WTC11 (cell line): Measurements from ENCODE around the gene MYOF. TPM values are rescaled to one million over a fixed set of nuclear protein-coding genes. Genes with fewer than 3 reads are reported as not detected.

Experiments
- ATAC-seq: fragments of 200-7000 bp; cut with Tn5 transposase; 2 replicates; pipeline ENCODE4 v1.10.0; 2021; ENCODE audit warnings: mild to moderate bottlenecking, moderate library complexity
- CTCF ChIA-PET: fragments of 300-600 bp; sonication (Branson Sonifier 250); formaldehyde crosslinking; loops from one replicate; lab custom pipeline; 2021; ENCODE audit warnings: antibody characterized with exemption; lab: Charles Lee
- POLR2A ChIA-PET: fragments of 350-600 bp; sonication (Branson Sonifier 250); formaldehyde crosslinking; loops from one replicate; lab custom pipeline; 2021; ENCODE audit warnings: antibody characterized with exemption; lab: Charles Lee
- DNase-seq: peaks from one replicate; pipeline ENCODE4 v3.0.0; 2021; ENCODE audit warnings: low spot score
- H3K27ac Mint-ChIP-seq: 2 replicates; pipeline ENCODE4 v1.8.0; 2021; ENCODE audit warnings: mixed read lengths
- H3K27me3 Mint-ChIP-seq: 2 replicates; pipeline ENCODE4 v1.8.0; 2021; ENCODE audit warnings: low read depth, mild to moderate bottlenecking, moderate library complexity, mixed read lengths
- H3K36me3 Mint-ChIP-seq: 2 replicates; pipeline ENCODE4 v1.8.0; 2021; ENCODE audit warnings: mixed read lengths
- H3K4me1 Mint-ChIP-seq: 2 replicates; pipeline ENCODE4 v1.8.0; 2022; ENCODE audit warnings: mixed read lengths
- H3K4me3 Mint-ChIP-seq: 2 replicates; pipeline ENCODE4 v1.8.0; 2021; ENCODE audit warnings: mild to moderate bottlenecking, moderate library complexity, mixed read lengths
- H3K9me3 Mint-ChIP-seq: 2 replicates; pipeline ENCODE4 v1.8.0; 2021; ENCODE audit warnings: mixed read lengths
- ATF3 ChIP-seq: sonication (generic); formaldehyde crosslinking; conservative IDR thresholded peaks from 2 replicates; pipeline ENCODE4 v1.8.1; 2022; ENCODE audit warnings: mild to moderate bottlenecking, missing genetic modification reagents
- ATF6 ChIP-seq: sonication (generic); formaldehyde crosslinking; IDR thresholded peaks from 2 replicates; pipeline ENCODE4 v1.8.1; 2023; ENCODE audit warnings: mild to moderate bottlenecking, missing genetic modification reagents
- FOXP1 ChIP-seq: sonication (generic); formaldehyde crosslinking; IDR thresholded peaks from 2 replicates; pipeline ENCODE4 v1.8.0; 2022; ENCODE audit warnings: missing genetic modification reagents, mild to moderate bottlenecking, moderate library complexity, borderline replicate concordance
- GTF2I ChIP-seq: fragments of 250-450 bp; sonication (Bioruptor Pico); conservative IDR thresholded peaks from 2 replicates; pipeline ENCODE4 v1.4.0; 2021; ENCODE audit warnings: mild to moderate bottlenecking
- IRF1 ChIP-seq: sonication (generic); formaldehyde crosslinking; IDR thresholded peaks from 2 replicates; pipeline ENCODE4 v1.8.0; 2023; ENCODE audit warnings: missing genetic modification reagents
- JAZF1 ChIP-seq: fragments of 250-450 bp; sonication (Bioruptor Pico); IDR thresholded peaks from 2 replicates; pipeline ENCODE4 v1.9.0; 2021; ENCODE audit warnings: moderate library complexity, mild to moderate bottlenecking, inconsistent platforms
- JUN ChIP-seq: sonication (generic); formaldehyde crosslinking; IDR thresholded peaks from 2 replicates; pipeline ENCODE4 v1.8.0; 2023; ENCODE audit warnings: mild to moderate bottlenecking, missing genetic modification reagents
- MAX ChIP-seq: sonication (generic); formaldehyde crosslinking; IDR thresholded peaks from 2 replicates; pipeline ENCODE4 v1.8.0; 2022; ENCODE audit warnings: mild to moderate bottlenecking, missing genetic modification reagents
- MLX ChIP-seq: sonication (generic); formaldehyde crosslinking; IDR thresholded peaks from 2 replicates; pipeline ENCODE4 v1.8.1; 2023; ENCODE audit warnings: mild to moderate bottlenecking, missing genetic modification reagents, moderate library complexity
- NFE2L1 ChIP-seq: sonication (generic); formaldehyde crosslinking; IDR thresholded peaks from 2 replicates; pipeline ENCODE4 v1.8.1; 2023; ENCODE audit warnings: missing genetic modification reagents
- NR3C1 ChIP-seq: sonication (generic); formaldehyde crosslinking; conservative IDR thresholded peaks from 2 replicates; pipeline ENCODE4 v1.8.1; 2023; ENCODE audit warnings: low read depth, mild to moderate bottlenecking, missing genetic modification reagents
- SMAD3 ChIP-seq: sonication (generic); formaldehyde crosslinking; IDR thresholded peaks from 2 replicates; pipeline ENCODE4 v1.8.0; 2022; ENCODE audit warnings: missing genetic modification reagents, mild to moderate bottlenecking, borderline replicate concordance
- SMAD4 ChIP-seq: sonication (generic); formaldehyde crosslinking; IDR thresholded peaks from 2 replicates; pipeline ENCODE4 v1.8.0; 2022; ENCODE audit warnings: mild to moderate bottlenecking, missing genetic modification reagents
- TEAD4 ChIP-seq: sonication (generic); formaldehyde crosslinking; IDR thresholded peaks from 2 replicates; pipeline ENCODE4 v1.8.0; 2022; ENCODE audit warnings: mild to moderate bottlenecking, missing genetic modification reagents
- USF1 ChIP-seq: sonication (generic); formaldehyde crosslinking; IDR thresholded peaks from 2 replicates; pipeline ENCODE4 v1.8.0; 2022; ENCODE audit warnings: mild to moderate bottlenecking, missing genetic modification reagents
- ZMAT4 ChIP-seq: fragments of 250-450 bp; sonication (Bioruptor Pico); IDR thresholded peaks from 2 replicates; pipeline ENCODE4 v1.9.0; 2021; ENCODE audit warnings: mild to moderate bottlenecking
- ZNF281 ChIP-seq: sonication (generic); formaldehyde crosslinking; IDR thresholded peaks from 2 replicates; pipeline ENCODE4 v1.8.0; 2023; ENCODE audit warnings: mild to moderate bottlenecking, missing genetic modification reagents
- ZNF416 ChIP-seq: fragments of 250-450 bp; sonication (Bioruptor Pico); IDR thresholded peaks from 2 replicates; pipeline ENCODE4 v1.9.0; 2021; ENCODE audit warnings: mild to moderate bottlenecking, inconsistent platforms
- ZNF423 ChIP-seq: fragments of 250-450 bp; sonication (Bioruptor Pico); IDR thresholded peaks from 2 replicates; pipeline ENCODE4 v2.1.2; 2022; ENCODE audit warnings: mild to moderate bottlenecking, moderate library complexity
- total RNA-seq: library from RNA; stranded (reverse); gene quantifications from 3 replicates; pipeline ENCODE4 v1.2.3, GENCODE V29; 2021

MYOF gene
- total RNA-seq, 1 experiment from 2014 or later: 1.8 TPM

- TF ChIP-seq TEAD4 (CRISPR knock-in tag) (no peak), ATF6 (no peak), FOXP1 (no peak), MAX (CRISPR knock-in tag) (no peak), MLX (CRISPR knock-in tag) (no peak), ATF3 (CRISPR knock-in tag) (no peak), SMAD3 (no peak), ZMAT4 (no peak), ZNF281 (CRISPR knock-in tag) (no peak), SMAD4 (CRISPR knock-in tag) (no peak), JUN (CRISPR knock-in tag) (no peak), NR3C1 (CRISPR knock-in tag) (no peak), ZNF416 (no peak), NFE2L1 (no peak), GTF2I (CRISPR knock-in tag) (no peak), ZNF423 (CRISPR knock-in tag) (no peak), USF1 (CRISPR knock-in tag) (no peak), JAZF1 (CRISPR knock-in tag) (no peak), IRF1 (CRISPR knock-in tag) (no peak)
- POLR2A ChIA-PET: no interaction called here
- no peaks in the 10 kb centered on the region; the same call in 1 of the 2 replicates for H3K27me3 Mint-ChIP-seq
- H3K4me3 Mint-ChIP-seq: no peak overlapping the region
- DNase-seq: no peak
- CTCF ChIA-PET: interaction anchor here (1.3 to 2.1 kb wide), 2 partner anchors 36 to 69 kb away, joined by 6 read pairs; partner anchors contain the start of gene MYOF
- ATAC-seq: no peak
- H3K36me3 Mint-ChIP-seq: no peaks in the 10 kb centered on the region
- peaks cover 10% of the 10 kb centered on the region for H3K4me1 Mint-ChIP-seq
- no peak overlapping the region for H3K27ac Mint-ChIP-seq
- H3K9me3 Mint-ChIP-seq: peaks cover 5% of the 10 kb centered on the region; the same call in 1 of the 2 replicates
These were observed 69.3 kb downstream of the MYOF start for GRCh38 chr10:93412801-93413200.
